ENCODE results near the gene HIC1.

- TF ChIP-seq, protein P1, sequence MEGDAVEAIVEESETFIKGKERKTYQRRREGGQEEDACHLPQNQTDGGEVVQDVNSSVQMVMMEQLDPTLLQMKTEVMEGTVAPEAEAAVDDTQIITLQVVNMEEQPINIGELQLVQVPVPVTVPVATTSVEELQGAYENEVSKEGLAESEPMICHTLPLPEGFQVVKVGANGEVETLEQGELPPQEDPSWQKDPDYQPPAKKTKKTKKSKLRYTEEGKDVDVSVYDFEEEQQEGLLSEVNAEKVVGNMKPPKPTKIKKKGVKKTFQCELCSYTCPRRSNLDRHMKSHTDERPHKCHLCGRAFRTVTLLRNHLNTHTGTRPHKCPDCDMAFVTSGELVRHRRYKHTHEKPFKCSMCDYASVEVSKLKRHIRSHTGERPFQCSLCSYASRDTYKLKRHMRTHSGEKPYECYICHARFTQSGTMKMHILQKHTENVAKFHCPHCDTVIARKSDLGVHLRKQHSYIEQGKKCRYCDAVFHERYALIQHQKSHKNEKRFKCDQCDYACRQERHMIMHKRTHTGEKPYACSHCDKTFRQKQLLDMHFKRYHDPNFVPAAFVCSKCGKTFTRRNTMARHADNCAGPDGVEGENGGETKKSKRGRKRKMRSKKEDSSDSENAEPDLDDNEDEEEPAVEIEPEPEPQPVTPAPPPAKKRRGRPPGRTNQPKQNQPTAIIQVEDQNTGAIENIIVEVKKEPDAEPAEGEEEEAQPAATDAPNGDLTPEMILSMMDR (optimal IDR thresholded peaks at IDR 0.05 in 1 of 3, IDR thresholded peaks at IDR 0.05 in 1 of 3, conservative IDR thresholded peaks at IDR 0.05 in 1 of 3; ENCODE audit: extremely low read depth in 1 of 3, insufficient read depth in 2 of 3, low read length in 3 of 3), result peak; percentile 54 to 89 (median 88)
- TF ChIP-seq EZH2 (IDR thresholded peaks at IDR 0.05; ENCODE audit: low read length), result no peak
Measured at GRCh38 chr17:2058586-2059546, 4.0 kb downstream of the HIC1 start.
